Thyroid gland (tissue), 4 donors: ENCODE measurements around the gene RPL7A. TPM values are rescaled to one million over a fixed set of nuclear protein-coding genes. Genes with fewer than 3 reads are reported as not detected.

Experiments used
- DNase-seq, 2 donors: peaks; one replicate each; pipeline ENCODE4 v3.0.0-alpha.2; 2019
- H3K27ac ChIP-seq, 3 donors: fragments of 200-600 bp; sonication (generic); 1 replicate in 2 of 3; 2 replicates in 1 of 3; pipeline ENCODE4 v1.5.1; 2016 to 2019; ENCODE audit warnings: mild to moderate bottlenecking in 1 of 3, moderate library complexity in 1 of 3
- H3K27me3 ChIP-seq: fragments of 200-600 bp; sonication (generic); one replicate; pipeline ENCODE4 v1.5.1; 2019
- H3K36me3 ChIP-seq, 2 donors: fragments of 200-600 bp; sonication (generic); one replicate each; pipeline ENCODE4 v1.5.1; 2016 to 2019
- H3K4me1 ChIP-seq, 2 donors: fragments of 200-600 bp; sonication (generic); one replicate each; pipeline ENCODE4 v1.5.1; 2017 to 2019
- H3K4me3 ChIP-seq, 3 donors: fragments of 200-600 bp; sonication (generic); replicated peaks in 1 of 3; 1 replicate in 2 of 3; 2 replicates in 1 of 3; pipeline ENCODE4 v1.5.1; 2016; ENCODE audit warnings: mild to moderate bottlenecking in 1 of 3
- H3K9me3 ChIP-seq: fragments of 200-600 bp; sonication (generic); one replicate; pipeline ENCODE4 v1.5.1; 2017
- POLR2A ChIP-seq, 2 donors: fragments of 450-650 bp; IDR thresholded peaks; one replicate each; pipeline ENCODE4 v1.6.1; 2017; ENCODE audit warnings: antibody characterized with exemption in 2 of 2, mild to moderate bottlenecking in 2 of 2, moderate library complexity in 1 of 2
- WGBS, 2 donors: methylation state at CpG; one replicate each; pipeline ENCODE4 v1.1.5; 2017; 5-methylcytosine and 5-hydroxymethylcytosine counted together
- intact Hi-C: fragments of 100-400 bp; cut with DNase I; formaldehyde crosslinking; loops from one replicate; pipeline ENCODE4 v1.15.1; 2023
- total RNA-seq, 4 donors: library from RNA; depleted of rRNA; stranded (reverse); fragments of >200 nt; gene quantifications; one replicate each; pipeline ENCODE4 v1.2.3, GENCODE V29; 2016
- TF ChIP-seq, protein P1 (sequence below), 6 experiments: fragments of 200-600 bp in 3 of 6; fragments of 450-650 bp in 3 of 6; sonication (generic) in 3 of 6; IDR thresholded peaks; one replicate each; pipeline ENCODE4 v1.5.1; 2016 to 2019; ENCODE audit warnings: antibody characterized with exemption in 6 of 6, mild to moderate bottlenecking in 2 of 6, inconsistent platforms in 1 of 6, moderate library complexity in 1 of 6

The RPL7A gene
- total RNA-seq, 4 donors from 2014 or later: 1,394 to 2,407 (median 1,585) TPM

DNA sequence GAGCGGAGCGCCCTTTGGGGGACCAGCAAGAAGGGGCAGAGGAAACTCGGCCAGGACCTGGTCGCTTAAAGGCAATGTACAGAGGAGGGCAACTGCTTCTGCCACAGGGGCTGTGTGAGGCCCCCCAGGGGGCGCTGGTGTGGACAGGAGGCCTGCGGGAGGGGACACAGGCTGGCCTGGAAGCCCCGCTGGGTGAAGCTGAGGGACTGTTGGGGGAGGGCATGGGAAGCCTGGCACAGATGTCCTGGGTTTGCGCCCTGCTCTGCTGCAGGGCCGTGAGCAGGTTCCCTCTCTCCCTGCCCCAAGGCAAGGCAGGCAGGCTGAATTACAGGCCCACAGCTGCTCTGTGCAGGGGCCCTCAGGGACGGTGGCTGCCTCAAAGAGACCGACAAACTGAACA lies 5.4 kb upstream of the RPL7A start:
- Histone ChIP-seq H3K9me3 (no peaks in the 10 kb centered on the region), H3K4me3 (no peak overlapping the region), H3K27ac (no peak overlapping the region), H3K27me3 (no peaks in the 10 kb centered on the region), H3K4me1 (peaks cover 8 to 9% of the 10 kb centered on the region in 2 donors), H3K36me3 (peaks cover 33% of the 10 kb centered on the region in 2 donors)
- DNase-seq: no peak
- TF ChIP-seq, protein P1, sequence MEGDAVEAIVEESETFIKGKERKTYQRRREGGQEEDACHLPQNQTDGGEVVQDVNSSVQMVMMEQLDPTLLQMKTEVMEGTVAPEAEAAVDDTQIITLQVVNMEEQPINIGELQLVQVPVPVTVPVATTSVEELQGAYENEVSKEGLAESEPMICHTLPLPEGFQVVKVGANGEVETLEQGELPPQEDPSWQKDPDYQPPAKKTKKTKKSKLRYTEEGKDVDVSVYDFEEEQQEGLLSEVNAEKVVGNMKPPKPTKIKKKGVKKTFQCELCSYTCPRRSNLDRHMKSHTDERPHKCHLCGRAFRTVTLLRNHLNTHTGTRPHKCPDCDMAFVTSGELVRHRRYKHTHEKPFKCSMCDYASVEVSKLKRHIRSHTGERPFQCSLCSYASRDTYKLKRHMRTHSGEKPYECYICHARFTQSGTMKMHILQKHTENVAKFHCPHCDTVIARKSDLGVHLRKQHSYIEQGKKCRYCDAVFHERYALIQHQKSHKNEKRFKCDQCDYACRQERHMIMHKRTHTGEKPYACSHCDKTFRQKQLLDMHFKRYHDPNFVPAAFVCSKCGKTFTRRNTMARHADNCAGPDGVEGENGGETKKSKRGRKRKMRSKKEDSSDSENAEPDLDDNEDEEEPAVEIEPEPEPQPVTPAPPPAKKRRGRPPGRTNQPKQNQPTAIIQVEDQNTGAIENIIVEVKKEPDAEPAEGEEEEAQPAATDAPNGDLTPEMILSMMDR (IDR thresholded peaks at IDR 0.05): no peak
- no peak for TF ChIP-seq POLR2A (IDR thresholded peaks at IDR 0.05)
- 83 to 85% methylated on average over 7 to 11 of the region's 11 CpGs for WGBS, 2 donors
- intact Hi-C loops: no loop called here

DNA sequence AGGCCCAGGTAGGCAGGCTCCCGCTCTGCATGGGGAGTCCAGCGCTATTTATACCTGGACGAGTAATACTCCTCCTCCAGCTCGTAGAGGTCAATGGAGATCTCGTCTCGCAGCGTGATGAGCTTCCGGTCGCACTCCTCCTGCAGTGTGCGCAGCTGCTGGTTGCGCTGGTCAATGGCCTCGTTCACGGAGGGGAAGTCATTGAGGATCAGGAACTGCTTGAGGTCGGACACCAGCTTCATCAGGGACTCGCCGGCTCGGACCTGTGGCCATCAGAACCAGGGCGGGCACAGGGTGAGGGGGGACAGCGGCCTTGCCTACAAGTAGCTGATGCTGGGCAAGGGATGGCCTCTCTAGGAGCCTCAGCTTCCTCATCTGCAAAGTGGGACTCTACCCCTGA lies 3.9 kb upstream of the RPL7A start:
- Histone ChIP-seq H3K27me3 (no peaks in the 10 kb centered on the region), H3K4me3 (no peak overlapping the region), H3K4me1 (peaks cover 13% of the 10 kb centered on the region in 2 donors), H3K9me3 (no peaks in the 10 kb centered on the region), H3K27ac (no peak overlapping the region), H3K36me3 (peaks cover 33% of the 10 kb centered on the region in 2 donors)
- WGBS, 2 donors: 94 to 95% methylated on average over 16 to 18 of the region's 19 CpGs
- TF ChIP-seq, protein P1 (IDR thresholded peaks at IDR 0.05): no peak
- no peak for TF ChIP-seq POLR2A (IDR thresholded peaks at IDR 0.05)
- DNase-seq: no peak
- intact Hi-C loops: no loop called here

DNA sequence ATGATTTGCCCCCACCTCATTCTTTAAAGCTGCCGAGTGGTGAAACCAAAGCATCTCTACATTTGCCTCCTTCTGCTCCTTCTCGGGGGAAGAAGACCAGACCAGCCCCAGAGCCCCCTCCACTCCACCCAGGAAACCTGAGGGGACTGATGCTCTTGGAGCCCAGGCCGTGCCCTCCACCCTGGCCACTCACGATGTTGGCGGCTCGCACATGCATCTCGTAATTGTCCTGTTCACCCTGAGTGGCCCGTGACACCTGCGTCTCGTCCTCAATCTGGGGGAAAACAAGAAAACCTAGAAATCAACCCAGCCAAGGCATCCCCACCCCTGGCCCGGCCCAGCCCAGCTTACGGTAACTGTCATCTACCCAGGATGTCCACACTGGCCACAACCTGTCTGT lies 3.0 kb upstream of the RPL7A start:
- 94 to 96% methylated on average over 12 of the region's 12 CpGs for WGBS, 2 donors
- Histone ChIP-seq H3K9me3 (no peaks in the 10 kb centered on the region), H3K4me3 (no peak overlapping the region), H3K27ac (no peak overlapping the region), H3K36me3 (peaks cover 34 to 39% of the 10 kb centered on the region in 2 donors), H3K4me1 (peaks cover 16 to 22% of the 10 kb centered on the region in 2 donors), H3K27me3 (no peaks in the 10 kb centered on the region)
- no peak for TF ChIP-seq POLR2A (IDR thresholded peaks at IDR 0.05)
- TF ChIP-seq, protein P1 (IDR thresholded peaks at IDR 0.05): no peak
- no peak for DNase-seq
- intact Hi-C loops: no loop called here

DNA sequence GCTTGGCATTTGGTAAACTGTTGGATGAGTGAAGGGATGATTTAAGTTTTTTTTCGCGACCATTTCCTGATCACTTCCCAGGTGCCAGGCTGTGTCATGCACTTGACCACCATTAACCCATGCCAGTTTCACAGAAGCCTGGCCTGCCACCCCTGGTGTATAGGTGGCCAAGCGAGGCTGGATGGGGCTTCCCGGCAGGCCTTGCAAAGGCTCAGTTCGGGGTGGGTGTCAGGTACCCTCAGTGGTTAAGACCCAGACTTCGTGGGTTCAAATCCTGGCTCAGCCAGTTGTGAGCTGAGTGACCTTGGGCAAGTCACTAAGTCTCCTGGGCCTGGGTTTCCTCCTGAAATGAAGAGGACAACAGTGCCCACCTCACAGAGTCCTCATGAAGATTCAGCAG lies 2.4 kb upstream of the RPL7A start:
- H3K9me3 ChIP-seq: no peaks in the 10 kb centered on the region
- H3K36me3 ChIP-seq: peaks cover 38 to 46% of the 10 kb centered on the region in 2 donors
- no peaks in the 10 kb centered on the region for H3K27me3 ChIP-seq
- 97 to 99% methylated on average over 4 to 6 of the region's 6 CpGs for WGBS, 2 donors
- intact Hi-C loops: no loop called here
- no peak overlapping the region for H3K27ac ChIP-seq
- no peak for TF ChIP-seq POLR2A (IDR thresholded peaks at IDR 0.05)
- TF ChIP-seq, protein P1 (IDR thresholded peaks at IDR 0.05): no peak
- H3K4me3 ChIP-seq: no peak overlapping the region
- no peak for DNase-seq
- peaks cover 16 to 22% of the 10 kb centered on the region in 2 donors for H3K4me1 ChIP-seq

DNA sequence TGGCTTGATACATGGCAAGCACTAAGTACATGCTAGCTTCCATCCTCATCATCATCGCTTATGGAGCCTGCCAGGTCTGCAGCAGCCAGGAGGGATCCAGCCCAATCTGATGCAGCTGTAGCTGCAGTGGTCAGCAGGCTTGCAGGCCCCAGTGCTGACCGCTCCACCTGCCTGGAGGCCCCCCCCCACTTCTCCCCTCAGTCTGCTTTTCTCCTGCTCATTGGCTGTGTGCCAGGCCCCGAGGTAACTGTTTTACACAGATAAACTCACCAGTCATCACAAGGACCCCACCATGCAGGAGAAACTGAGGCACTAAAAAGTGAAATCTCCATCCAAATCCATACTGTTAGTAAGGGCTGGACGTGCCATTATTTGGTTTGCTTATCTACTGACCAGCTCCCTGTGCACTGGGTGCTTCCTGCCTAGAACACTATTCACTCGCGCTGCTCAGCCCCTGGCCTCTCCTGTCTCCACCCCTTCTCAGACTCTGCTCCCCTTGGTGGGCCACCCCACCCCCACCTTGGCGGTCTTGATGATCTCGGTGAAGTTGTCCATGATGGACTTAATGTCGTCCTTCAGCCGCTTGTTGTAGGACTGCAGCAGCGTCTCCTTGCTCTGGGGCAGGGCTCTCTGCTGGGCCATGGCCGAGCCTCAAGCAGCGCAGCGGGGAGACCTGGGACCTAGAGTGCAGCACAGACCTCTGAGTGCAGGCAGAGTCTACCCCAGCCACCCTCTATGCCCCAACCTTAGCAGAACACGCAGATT lies 1.8 kb upstream of the RPL7A start:
- Histone ChIP-seq H3K4me1 (peaks cover 16 to 22% of the 10 kb centered on the region in 2 donors), H3K27me3 (no peaks in the 10 kb centered on the region), H3K27ac (peak overlapping the region in 1 of 3 donors; percentile 25), H3K9me3 (no peaks in the 10 kb centered on the region), H3K36me3 (peaks cover 44 to 49% of the 10 kb centered on the region in 2 donors), H3K4me3 (peak overlapping the region in 1 of 3 donors; percentile 98)
- WGBS, 2 donors: 79% methylated on average over 15 of the region's 15 CpGs
- TF ChIP-seq, protein P1 (IDR thresholded peaks at IDR 0.05): no peak
- no peak for TF ChIP-seq POLR2A (IDR thresholded peaks at IDR 0.05)
- peak in 1 of 2 donors; percentile 21 for DNase-seq
- intact Hi-C loops: no loop called here
